Left renal cortex interstitium (tissue), 4 donors: ENCODE data around the gene SLC6A15. TPM values are rescaled to one million over a fixed set of nuclear protein-coding genes. Genes with fewer than 3 reads are reported as not detected.

ENCODE experiments used
- DNase-seq, 4 donors: peaks; one replicate each; pipeline ENCODE4 v3.0.0-alpha.2; 2013; ENCODE audit warnings: low read depth in 4 of 4, low spot score in 2 of 4, missing footprints in 1 of 4
- polyA plus RNA-seq, 4 donors: library from polyadenylated mRNA; unstranded; fragments of 120-200 nt; gene quantifications; one replicate each; pipeline ENCODE4 v1.2.1, GENCODE V29; 2013; ENCODE audit not compliant: insufficient read length in 4 of 4

Gene SLC6A15
- polyA plus RNA-seq, 4 donors, result 0.46 to 2.0 (median 1.1) TPM

GRCh38 chr12:84875241-84875640 lies 37.4 kb downstream of the SLC6A15 start:
- no peak for DNase-seq

DNA sequence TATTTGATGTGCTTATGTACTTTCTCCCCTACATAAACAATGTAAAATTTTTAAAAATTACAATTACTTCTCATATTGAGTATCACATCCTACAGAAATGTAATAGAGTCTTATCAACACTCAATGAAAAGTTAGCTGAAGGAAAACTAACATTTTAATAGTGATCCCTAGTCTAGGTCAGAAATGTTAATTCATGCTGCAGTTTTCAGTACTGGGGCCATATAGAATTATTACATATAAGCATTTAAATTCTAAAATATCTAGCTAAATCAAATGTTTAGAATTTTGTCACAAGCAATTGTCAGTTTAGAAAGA lies 37.8 kb downstream of the SLC6A15 start:
- no peak for DNase-seq

DNA sequence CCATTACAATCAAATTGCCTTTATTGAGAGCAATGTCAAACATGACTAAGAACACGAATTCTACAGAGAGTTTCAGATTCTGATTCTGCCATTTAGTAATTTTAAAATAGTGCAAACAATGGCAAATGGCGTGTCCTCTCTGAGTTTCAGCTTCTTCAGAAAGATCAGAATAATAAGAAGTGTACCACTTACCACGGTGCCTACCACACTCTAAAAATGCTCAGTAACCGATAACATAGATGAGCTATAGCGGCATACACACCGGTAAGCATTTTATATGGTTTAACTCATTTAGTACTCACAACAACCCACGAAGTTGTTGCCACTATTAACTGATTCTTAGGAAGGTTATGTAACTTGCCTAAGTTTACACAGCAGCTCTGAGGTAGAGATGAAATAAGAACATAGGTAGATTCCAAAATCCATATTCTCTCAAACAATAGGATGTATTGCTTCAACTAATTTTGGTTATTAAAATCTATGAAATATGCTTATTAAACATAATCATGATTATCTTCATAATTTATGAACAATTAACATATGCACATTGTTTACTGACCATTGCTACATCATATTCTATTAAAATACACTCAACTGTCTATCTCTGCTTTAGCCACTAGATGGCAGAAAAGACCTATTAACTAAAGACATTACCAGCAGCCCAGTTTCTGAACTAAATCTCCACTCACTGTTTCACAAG lies 38.3 kb downstream of the SLC6A15 start:
- peak in 2 of 4 donors; percentile 14 to 31 for DNase-seq

- no peak for DNase-seq
Observed at GRCh38 chr12:84862186-84862585, 50.4 kb downstream of the SLC6A15 start.

GRCh38 chr12:84860718-84861117 lies 51.9 kb downstream of the SLC6A15 start:
- DNase-seq, result no peak

- DNase-seq, result no peak
Observed at GRCh38 chr12:84858796-84859195, 53.8 kb downstream of the SLC6A15 start.

- DNase-seq, result no peak
Observed at GRCh38 chr12:84857525-84858208, 54.9 kb downstream of the SLC6A15 start.

DNA sequence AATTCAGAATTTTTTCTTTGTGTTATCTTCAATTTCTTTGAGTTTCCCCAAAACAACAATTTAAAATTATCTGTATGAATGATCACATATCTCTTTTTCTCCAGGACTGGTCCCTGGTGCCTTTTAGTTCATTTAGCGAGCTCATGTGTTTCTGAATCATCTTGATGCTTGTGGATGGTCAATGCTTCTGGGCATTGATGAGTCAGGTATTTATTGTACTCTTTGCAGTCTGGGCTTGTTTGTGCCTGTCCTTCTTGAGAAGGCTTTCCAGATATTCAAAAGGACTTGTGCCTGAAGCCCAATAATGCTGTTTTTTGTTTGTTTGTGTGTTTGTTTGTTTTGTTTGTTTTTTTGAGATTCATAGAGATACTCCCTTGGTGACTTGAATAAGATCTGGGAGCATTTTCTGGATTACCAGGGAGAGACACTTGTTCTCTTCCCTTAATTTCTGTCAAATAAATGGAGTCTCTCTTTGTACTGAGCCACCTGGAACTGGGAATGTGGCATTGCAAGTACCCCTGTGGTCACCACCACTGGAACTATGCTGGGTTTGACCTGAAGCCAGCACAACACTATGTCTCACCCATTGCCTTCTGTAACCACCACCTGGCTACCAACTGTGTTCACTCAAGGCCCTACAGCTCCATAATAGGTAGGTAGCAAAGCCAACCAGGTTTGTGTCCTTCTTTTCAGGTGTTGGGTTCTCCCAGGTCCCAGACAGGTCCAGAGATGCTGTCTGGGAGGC lies 56.3 kb downstream of the SLC6A15 start:
- DNase-seq, result no peak

- no peak for DNase-seq
Observed at GRCh38 chr12:84843593-84844144, 68.9 kb downstream of the SLC6A15 start.

DNA sequence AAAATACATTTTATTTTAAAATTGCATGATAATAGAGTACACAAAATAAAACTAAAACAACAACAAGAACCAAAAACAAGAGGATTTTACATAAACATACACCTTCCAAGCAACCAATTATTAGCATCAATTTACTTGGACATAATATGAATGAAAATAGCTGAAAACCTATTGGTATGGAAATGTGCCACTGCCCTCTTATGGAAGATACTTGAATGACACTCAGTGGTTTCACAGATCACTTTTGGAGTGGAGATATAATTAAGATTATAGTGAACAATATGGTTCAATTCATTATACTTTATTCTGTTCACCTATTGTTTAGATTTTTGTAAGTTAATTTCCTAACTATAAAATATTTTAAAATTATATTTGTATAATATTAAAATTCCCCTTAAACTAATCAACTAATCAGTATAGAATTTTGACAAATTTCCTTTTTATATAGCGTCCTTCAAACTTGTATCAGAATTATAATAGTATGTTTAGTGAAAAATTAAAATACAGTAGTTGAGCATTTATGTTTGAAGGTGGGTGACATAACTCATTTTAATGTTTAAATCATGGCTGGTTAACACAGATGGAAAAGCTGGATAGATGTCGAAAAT lies 70.1 kb downstream of the SLC6A15 start:
- DNase-seq, result peak in 2 of 4 donors; percentile 5 to 20

DNA sequence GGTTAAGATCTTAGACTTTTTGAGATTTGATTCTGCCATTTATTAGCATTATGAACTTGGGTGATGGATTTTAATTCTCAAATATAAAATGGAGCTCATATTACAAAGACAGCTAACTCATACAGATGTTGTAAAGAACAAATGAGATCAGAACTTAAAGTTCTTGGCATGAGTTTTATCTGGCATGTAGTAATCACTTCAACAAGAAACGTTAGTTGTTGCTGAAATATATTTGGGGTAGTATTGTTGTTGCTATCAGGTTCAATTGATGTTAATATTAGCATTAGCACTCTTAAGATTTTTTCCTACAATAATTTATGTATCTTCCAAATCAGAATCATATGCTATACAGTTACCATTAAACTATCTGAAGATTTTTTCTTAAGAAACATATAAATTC lies 71.0 kb downstream of the SLC6A15 start:
- no peak for DNase-seq

GRCh38 chr12:84840356-84840755 lies 72.2 kb downstream of the SLC6A15 start:
- DNase-seq, result no peak

DNA sequence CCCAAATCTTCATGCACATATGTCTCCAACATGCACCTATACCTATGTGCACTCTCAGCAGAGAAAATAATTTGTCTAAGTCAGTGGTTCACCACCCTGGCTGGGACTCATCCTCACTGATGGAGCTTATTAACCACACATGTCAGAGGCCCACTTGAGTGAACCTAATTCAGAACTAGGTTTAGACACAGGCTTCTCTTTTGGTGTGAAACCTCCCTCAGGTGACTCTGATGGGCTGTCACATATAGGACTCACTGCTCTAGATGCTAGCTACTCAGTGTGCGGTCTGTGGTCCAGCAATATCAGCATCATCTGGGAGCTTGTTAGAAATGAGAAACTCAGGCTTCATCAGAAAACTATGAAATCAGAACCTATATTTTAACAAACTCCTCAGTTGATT lies 85.7 kb downstream of the SLC6A15 start:
- no peak for DNase-seq

- no peak for DNase-seq
Observed at GRCh38 chr12:84825149-84825548, 87.5 kb downstream of the SLC6A15 start.

GRCh38 chr12:84822525-84822924 lies 90.1 kb downstream of the SLC6A15 start:
- DNase-seq, result no peak

GRCh38 chr12:84816916-84817695 lies 95.5 kb downstream of the SLC6A15 start:
- no peak for DNase-seq

GRCh38 chr12:84814664-84815245 lies 97.8 kb downstream of the SLC6A15 start:
- DNase-seq, result no peak

DNA sequence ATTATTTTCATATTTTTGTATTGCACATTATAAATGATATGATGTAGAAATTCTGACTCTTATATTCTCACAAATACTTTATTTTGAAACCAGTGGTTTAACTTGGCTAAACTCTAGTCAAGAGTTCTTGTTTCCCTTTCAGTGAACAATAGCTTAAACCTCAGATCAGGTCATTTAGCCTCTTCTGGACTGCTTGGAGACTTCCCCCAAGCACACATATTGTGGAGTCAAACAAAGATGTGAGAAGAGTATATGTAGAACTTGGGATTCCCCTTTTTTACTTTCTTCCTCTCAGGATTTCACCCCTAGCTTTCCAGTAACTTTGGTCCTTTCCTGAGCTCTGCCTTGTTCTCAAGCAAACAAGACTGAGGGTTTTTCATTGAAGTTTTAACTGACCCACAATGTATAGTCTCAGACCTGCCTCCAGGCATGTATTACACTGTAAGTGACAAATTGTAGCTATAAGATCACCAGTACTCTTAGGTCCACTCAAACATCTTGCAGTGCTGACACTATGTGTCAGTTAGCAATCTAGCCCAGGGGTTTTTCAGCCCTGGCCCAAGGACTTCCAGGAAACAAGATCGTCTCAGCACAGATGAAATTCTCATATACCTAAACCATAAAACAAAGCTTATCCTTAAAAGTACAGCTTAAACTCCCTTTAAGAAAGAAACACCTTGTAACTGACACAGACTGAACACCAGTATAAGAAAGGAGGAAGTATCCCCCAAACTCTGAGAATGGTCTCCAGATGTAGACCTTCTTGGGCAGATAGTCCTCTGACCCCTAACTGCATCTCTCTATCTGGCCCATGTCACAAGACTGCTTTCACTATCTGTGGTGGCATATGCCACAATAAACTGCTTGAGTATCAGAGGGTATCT lies 98.6 kb downstream of the SLC6A15 start:
- no peak for DNase-seq

DNA sequence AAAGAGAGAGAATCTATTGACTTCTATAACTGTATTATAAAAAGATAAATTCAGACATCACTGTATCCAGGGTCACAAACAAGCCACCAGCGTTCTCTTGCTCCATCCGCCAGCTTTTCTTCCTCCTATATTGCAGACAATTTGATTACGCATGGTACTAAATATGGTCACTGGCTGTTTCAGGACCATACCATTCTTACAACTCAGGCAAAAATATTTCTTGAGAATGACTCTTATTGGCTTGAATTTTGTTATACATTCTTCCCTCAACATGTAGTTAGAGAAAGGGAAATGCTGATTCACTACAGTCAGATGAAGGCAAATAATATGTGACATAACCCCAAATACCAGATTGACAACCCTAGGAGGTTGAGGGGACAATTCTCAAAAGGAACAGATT lies 101.3 kb downstream of the SLC6A15 start:
- DNase-seq, result no peak
